HG03571 (cell line): ENCODE measurements around the gene DGKZ.

Experiments
- ATAC-seq: cut with Tn5 transposase; IDR thresholded peaks from one replicate; pipeline ENCODE4 v1.9.1; 2021; ENCODE audit not compliant: unreplicated experiment

The DGKZ gene

GRCh38 chr11:46326813-46327416 lies 20.3 kb upstream of the DGKZ start:
- ATAC-seq = no peak

- ATAC-seq = no peak
These were observed 19.4 kb upstream of the DGKZ start for GRCh38 chr11:46327829-46328228.

GRCh38 chr11:46330154-46330553 lies 17.1 kb upstream of the DGKZ start:
- no peak for ATAC-seq

GRCh38 chr11:46330563-46331281 lies 16.5 kb upstream of the DGKZ start:
- no peak for ATAC-seq

- no peak for ATAC-seq
These were observed 15.8 kb upstream of the DGKZ start for GRCh38 chr11:46331282-46331984.

GRCh38 chr11:46332093-46332567 lies 15.1 kb upstream of the DGKZ start:
- no peak for ATAC-seq

- ATAC-seq = no peak
These were observed 14.5 kb upstream of the DGKZ start for GRCh38 chr11:46332568-46333393.

GRCh38 chr11:46333394-46333947 lies 13.8 kb upstream of the DGKZ start:
- no peak for ATAC-seq

GRCh38 chr11:46334211-46334610 lies 13.1 kb upstream of the DGKZ start:
- ATAC-seq = no peak

- no peak for ATAC-seq
These were observed 12.0 kb upstream of the DGKZ start for GRCh38 chr11:46335271-46335670.

GRCh38 chr11:46335890-46336562 lies 11.2 kb upstream of the DGKZ start:
- no peak for ATAC-seq

- ATAC-seq = no peak
These were observed 10.6 kb upstream of the DGKZ start for GRCh38 chr11:46336563-46337180.

- no peak for ATAC-seq
These were observed 9.5 kb upstream of the DGKZ start for GRCh38 chr11:46337626-46338345.

- no peak for ATAC-seq
These were observed 8.7 kb upstream of the DGKZ start for GRCh38 chr11:46338636-46338987.

GRCh38 chr11:46338988-46339666 lies 8.1 kb upstream of the DGKZ start:
- no peak for ATAC-seq

GRCh38 chr11:46339816-46340215 lies 7.4 kb upstream of the DGKZ start:
- ATAC-seq = no peak

GRCh38 chr11:46341454-46341853 lies 5.8 kb upstream of the DGKZ start:
- no peak for ATAC-seq

GRCh38 chr11:46342239-46342638 lies 5.0 kb upstream of the DGKZ start:
- ATAC-seq = no peak

- no peak for ATAC-seq
These were observed 3.7 kb upstream of the DGKZ start for GRCh38 chr11:46343520-46343919.
